Right renal cortex interstitium (tissue), 3 donors: Measurements from ENCODE around the gene NFAT5. TPM values are rescaled to one million over a fixed set of nuclear protein-coding genes. Genes with fewer than 3 reads are reported as not detected.
A peak's percentile ranks its signal among the peaks of the same experiment; 100 is the strongest.
"Not testable (repeated sequence)": the region's sequence is repeated elsewhere in the genome, so short reads cannot be mapped to it uniquely, and the experiment has no call there.

Source experiments
- DNase-seq, 3 donors: peaks; one replicate each; pipeline ENCODE4 v3.0.0-alpha.2; 2013; ENCODE audit warnings: low read depth in 3 of 3, low spot score in 2 of 3
- polyA plus RNA-seq, 3 donors: library from polyadenylated mRNA; unstranded; fragments of 120-200 nt; gene quantifications; one replicate each; pipeline ENCODE4 v1.2.1, GENCODE V29; 2013; ENCODE audit not compliant: insufficient read length in 3 of 3

The NFAT5 gene
- polyA plus RNA-seq, result 10 to 100 TPM; 30.7 to 37.0 (median 32.9) TPM

- peak; percentile 80 to 85 (median 82) for DNase-seq
Observed at GRCh38 chr16:69565671-69566239, at the start of gene NFAT5. TSS of gene NFAT5 (plus strand) at chr16:69565966. CDS start at chr16:69566302, 336 bp downstream.

GRCh38 chr16:69517914-69518313 is 47.9 kb upstream of the NFAT5 start:
- not testable (repeated sequence) for DNase-seq

GRCh38 chr16:69520413-69520799 is 45.4 kb upstream of the NFAT5 start:
- DNase-seq, result no peak

- DNase-seq, result no peak
Observed at GRCh38 chr16:69520800-69521602, 44.8 kb upstream of the NFAT5 start.

GRCh38 chr16:69522041-69522578 is 43.7 kb upstream of the NFAT5 start:
- no peak for DNase-seq

- DNase-seq, result no peak
Observed at GRCh38 chr16:69522732-69523404, 42.9 kb upstream of the NFAT5 start.

- DNase-seq, result no peak
Observed at GRCh38 chr16:69523566-69524305, 42.0 kb upstream of the NFAT5 start.

GRCh38 chr16:69526831-69527655 is 38.7 kb upstream of the NFAT5 start:
- DNase-seq, result no peak

- no peak for DNase-seq
Observed at GRCh38 chr16:69531988-69532387, 33.8 kb upstream of the NFAT5 start.

- no peak for DNase-seq
Observed at GRCh38 chr16:69532641-69533455, 32.9 kb upstream of the NFAT5 start.

- DNase-seq, result no peak
Observed at GRCh38 chr16:69534720-69535119, 31.0 kb upstream of the NFAT5 start.

GRCh38 chr16:69535123-69536050 is 30.4 kb upstream of the NFAT5 start:
- DNase-seq, result no peak

GRCh38 chr16:69537706-69538080 is 28.1 kb upstream of the NFAT5 start:
- no peak for DNase-seq

- no peak for DNase-seq
Observed at GRCh38 chr16:69538808-69539207, 27.0 kb upstream of the NFAT5 start.

GRCh38 chr16:69542974-69543373 is 22.8 kb upstream of the NFAT5 start:
- no peak for DNase-seq

GRCh38 chr16:69544088-69544487 is 21.7 kb upstream of the NFAT5 start:
- DNase-seq, result no peak

GRCh38 chr16:69546663-69547062 is 19.1 kb upstream of the NFAT5 start:
- DNase-seq, result not testable (repeated sequence)

- no peak for DNase-seq
Observed at GRCh38 chr16:69553332-69553731, 12.4 kb upstream of the NFAT5 start.
